ENCODE measurements around the gene UNC80.

The UNC80 gene

DNA sequence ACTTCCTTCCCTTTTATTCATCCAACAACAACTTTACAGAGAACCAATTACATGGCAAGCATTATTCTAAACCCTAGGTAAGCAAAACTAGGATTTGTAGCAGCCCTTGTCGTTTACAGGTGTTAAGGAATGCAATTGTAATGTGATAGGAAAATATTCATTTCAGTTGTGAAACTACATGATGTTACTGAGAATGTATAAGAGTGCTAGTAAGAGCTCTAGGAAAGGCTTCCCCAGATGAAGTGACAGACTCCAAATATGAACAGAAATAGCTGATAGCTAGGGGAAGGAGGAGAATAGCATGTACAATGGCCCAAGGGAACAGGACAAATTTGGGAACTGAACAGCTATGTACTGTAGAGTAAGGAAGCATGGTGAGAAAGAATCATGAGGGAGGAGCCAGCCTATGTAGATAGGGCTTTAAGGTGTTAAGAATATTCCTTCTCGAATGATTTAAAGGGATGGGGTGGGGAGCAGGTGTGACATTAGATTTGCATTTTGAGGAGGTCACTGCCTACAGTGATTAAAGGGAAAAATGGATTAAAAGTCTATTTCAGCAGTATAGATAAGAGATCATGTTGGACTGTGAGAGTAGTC, 262.6 kb downstream of the UNC80 start:
- DNase-seq (ENCODE audit: low read depth), result no peak

DNA sequence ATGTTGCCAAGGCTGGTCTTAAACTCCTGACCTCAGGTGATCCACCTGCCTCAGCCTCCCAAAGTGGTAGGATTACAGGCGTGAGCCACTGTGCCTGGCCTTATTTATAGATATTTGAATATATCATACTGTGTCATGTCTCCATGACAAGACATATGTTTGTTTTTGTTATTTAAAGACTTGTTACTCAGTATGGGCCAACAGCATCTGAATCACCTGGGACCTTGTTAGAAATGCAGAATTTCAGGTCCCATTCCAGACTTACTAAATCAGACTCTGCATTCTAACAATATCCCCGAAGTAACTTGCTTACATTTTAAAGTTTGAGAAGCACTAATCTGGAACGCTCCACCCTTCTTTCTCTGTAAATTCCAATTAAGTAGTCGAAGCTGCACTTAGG, 264.0 kb downstream of the UNC80 start:
- no peak for DNase-seq (ENCODE audit: low read depth)

DNA sequence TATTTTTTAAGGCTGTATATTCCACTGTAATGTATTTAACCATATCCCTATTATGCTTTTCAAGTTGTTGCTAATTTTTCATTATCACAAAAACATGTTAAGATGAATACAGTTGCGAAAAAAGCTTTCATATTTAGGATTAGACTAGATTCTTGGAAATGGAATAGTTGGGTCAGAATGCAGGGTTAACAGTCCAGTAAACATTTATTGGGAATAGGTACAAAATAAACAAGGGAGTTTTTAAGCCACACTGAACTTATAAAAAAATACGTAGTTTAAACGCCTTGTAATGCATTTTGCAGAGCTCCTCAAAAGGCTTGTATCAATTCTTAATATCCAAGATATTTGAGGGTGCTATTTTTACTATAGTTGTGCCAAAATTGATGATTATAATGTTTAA, 266.4 kb downstream of the UNC80 start:
- DNase-seq (ENCODE audit: low read depth), result no peak

DNA sequence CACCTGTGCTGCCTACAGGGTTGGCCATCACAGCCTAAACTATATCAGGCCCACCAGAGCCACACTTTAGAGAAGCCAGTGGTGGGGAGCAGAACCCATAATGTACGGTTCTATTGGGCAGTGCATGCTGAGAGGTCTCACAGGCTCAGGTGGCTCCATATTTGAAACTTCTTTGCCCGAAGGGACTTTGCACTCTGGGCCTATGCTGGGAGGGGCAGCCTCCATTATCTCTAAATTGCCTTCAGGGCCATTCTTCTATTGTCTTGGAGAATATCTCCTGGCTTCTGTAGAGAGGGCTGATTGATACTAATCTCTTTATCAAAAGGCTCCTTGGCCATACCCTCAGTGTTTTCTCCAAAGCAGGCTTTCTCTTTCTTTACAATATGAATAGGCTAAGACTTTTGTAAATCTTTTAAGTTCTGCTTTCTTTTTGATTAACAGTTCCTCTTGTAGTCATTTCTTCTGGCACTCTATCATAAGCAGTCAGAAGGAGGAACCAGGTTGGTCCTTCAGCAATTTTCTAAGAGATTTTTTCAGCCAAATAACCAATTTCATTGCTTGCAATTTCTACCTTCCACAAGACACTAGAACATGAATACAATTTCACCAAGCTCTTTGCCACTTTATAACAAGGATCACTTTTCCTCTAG, 275.3 kb downstream of the UNC80 start:
- no peak for DNase-seq (ENCODE audit: low read depth)
